KG1 (cell line): Measurements from ENCODE around the gene BRIX1.

Experiments
- DNase-seq: peaks from one replicate; lab custom pipeline; 2025; lab: John Stamatoyannopoulos, UW

BRIX1 gene

DNA sequence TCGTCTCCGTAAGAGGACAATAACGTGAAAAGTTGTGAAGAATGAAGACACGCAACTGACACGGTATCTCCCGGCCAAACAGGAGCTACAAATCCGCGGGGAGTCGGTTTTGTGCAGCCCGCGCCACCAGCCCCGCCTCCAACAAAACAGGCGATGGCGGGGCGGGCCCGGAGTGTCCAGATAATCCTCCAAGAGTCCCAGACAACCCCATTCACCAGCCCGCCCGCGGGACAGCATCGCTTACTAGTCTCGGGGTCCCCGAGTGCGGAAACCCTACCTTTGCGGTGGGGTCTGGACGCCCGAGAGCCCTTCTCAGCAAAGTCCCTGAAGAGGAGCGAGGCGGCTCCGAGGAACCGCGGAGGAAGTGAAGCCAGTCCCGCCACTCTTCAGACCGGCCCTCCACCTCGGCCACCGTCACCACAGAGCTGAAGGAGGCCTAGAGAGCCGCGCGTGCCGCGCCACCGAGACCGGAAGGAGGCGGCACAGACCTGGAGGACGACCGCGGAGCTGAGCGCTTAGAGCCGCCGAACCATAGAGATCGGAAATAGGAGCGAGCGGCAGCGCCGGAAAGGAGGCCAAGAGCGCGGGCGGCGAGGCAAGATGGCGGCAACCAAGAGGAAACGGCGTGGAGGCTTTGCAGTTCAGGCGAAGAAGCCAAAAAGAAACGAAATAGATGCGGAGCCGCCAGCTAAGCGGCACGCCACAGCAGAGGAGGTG, at the start of gene BRIX1, which contains the start of gene RAD1:
BRIX1 (plus strand) TSS at position 573 of the 717 bp plus-strand sequence; CDS start at position 601, 28 bp downstream.
RAD1 (minus strand) TSS at position 366 of the 717 bp plus-strand sequence. CDS start 612 bp downstream, outside the sequence.
- DNase-seq, result peak; percentile 83

DNA sequence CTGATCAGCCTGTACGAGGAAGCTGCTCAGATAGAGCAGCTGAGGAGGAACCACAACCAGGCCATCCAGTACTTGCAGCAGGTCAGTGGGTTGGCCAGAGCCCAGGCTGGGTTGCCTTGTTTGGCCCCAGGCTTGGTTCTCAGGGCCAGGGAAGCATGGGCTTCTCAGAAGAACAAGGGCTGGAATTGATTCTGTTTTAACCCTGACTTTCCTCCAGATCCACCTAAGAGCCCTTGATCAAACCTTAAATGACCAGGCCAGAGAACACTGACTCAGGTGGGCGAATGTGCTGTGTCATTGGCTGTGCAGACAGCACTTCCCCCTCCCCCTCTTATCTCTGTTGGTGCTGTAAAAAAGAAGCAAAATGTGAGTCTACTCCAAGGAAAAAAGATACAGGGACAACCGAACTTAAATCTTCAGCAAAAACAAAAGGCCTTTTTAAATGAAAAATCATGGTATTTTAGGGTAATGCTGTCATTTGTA, 48.5 kb upstream of the BRIX1 start:
- DNase-seq, result no peak

DNA sequence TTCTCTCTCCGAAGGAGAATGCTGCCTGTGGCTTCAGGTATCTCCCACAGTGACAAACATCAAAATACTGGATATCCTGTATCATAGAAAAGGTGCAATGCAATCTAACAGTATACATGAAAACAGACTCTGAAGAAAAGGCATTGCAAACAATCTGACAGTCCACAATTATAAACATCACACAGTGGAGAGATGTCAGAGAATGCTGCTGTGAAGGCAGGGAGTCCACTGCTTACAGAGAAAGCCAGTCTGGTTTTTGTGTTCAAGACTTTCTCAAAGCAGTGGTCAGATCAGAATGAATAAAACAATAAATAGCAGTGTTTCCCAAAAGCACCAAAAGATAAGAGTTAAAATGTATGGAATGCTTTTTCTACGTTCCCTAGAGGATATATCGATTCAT, 47.9 kb upstream of the BRIX1 start:
- no peak for DNase-seq

- DNase-seq, result no peak
These were observed 46.7 kb upstream of the BRIX1 start for GRCh38 chr5:34868791-34869190.

DNA sequence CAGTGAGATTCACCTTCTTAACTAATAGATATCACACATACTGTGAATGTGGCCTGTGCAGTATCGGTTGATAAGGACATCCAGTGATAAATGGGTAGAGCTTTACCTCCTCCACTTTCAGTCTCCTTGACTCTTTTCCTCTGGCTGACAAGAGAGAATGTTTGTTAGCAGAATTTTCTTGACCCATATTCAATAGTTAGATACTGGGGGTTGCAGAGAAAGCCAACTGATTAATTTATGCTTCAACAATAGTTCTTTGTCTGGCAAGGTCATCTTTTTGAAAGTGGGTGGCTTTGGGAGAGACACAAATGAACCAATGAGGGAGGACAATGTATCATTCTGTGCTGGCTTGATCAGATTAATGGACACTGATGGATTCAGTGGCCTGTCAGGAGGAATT, 46.3 kb upstream of the BRIX1 start:
- DNase-seq, result no peak

- DNase-seq, result no peak
These were observed 45.1 kb upstream of the BRIX1 start for GRCh38 chr5:34870382-34870781.

DNA sequence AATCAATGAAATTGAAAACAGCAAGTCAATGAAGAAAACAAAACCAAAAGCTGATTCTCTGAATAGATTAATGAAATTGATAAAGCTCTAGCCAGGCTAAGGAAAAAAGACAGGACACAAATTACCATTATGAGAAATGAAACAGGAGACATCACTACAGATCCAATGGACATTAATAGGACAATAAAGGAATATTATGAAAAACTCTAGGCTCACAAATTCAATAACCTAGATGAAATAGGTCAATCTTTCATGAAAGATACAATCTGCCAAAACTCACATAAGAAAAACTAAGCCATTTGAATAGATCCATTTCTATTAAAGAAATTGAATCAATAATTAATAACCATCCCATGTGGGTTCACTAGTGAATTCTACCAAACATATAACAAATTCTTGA, 39.2 kb upstream of the BRIX1 start:
- DNase-seq, result no peak

- DNase-seq, result no peak
These were observed 34.3 kb upstream of the BRIX1 start for GRCh38 chr5:34881246-34881645.

GRCh38 chr5:34886392-34887119, 29.0 kb upstream of the BRIX1 start:
- no peak for DNase-seq

GRCh38 chr5:34889394-34889793, 26.1 kb upstream of the BRIX1 start:
- DNase-seq, result no peak

DNA sequence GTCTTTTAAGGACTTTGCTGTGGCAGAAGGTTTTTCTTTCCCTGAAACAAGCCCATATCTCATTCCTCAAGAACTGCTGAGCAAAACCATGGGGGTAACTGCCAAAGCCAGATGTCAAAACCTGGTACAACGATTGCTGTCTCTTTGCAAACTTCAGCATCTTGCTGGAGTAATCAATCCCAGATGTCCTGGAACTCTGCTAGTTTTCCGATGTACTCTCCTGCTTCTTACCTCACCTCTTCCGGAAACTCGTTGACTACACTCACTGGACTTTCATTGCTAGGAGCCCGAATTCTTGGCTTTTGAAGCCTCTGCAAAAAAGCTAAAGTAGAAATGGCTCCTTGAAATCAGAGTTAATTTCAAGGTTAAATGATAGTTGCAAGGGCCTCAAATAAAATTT, 23.5 kb upstream of the BRIX1 start:
- DNase-seq, result no peak

GRCh38 chr5:34892414-34892813, 23.1 kb upstream of the BRIX1 start:
- no peak for DNase-seq

DNA sequence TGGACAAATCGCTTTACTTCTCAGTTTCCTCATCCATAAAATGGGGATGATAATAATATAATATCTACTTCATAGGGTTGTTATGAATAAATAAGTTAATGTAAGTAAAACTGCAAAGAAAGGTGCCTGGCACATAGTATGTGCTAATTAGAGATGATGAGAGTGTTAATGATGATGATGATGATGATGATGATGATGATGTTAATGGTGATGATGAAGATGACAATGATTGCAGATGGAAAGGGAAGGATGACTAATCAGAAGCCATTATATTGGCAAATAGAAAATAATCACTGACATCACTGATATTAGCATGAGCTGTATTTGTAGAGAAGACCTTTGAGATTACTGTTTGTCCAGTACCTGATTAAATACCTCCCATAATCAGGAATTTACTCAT, 20.8 kb upstream of the BRIX1 start:
- no peak for DNase-seq

- DNase-seq, result no peak
These were observed 19.7 kb upstream of the BRIX1 start for GRCh38 chr5:34895641-34896419.

DNA sequence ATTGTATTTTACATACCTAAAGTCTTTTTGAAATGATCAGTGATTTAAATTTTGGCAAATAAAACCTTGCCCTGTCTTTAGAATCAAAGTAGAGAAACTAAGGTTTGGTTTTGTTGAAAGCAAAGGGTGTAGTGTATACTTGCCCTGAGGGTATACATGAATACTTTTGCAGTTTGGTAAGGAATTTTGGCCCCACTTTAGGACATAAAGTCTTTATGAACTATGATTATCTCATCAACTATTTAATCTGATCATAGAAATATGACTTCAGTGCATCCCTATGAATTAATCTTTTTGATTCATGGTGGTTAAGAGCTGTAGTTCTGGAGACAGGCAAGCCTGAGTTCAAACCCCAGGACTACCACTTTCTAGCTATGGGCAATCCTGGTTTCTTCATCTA, 17.9 kb upstream of the BRIX1 start:
- DNase-seq, result no peak

- DNase-seq, result peak; percentile 43
These were observed 17.1 kb upstream of the BRIX1 start for GRCh38 chr5:34898258-34898895.

DNA sequence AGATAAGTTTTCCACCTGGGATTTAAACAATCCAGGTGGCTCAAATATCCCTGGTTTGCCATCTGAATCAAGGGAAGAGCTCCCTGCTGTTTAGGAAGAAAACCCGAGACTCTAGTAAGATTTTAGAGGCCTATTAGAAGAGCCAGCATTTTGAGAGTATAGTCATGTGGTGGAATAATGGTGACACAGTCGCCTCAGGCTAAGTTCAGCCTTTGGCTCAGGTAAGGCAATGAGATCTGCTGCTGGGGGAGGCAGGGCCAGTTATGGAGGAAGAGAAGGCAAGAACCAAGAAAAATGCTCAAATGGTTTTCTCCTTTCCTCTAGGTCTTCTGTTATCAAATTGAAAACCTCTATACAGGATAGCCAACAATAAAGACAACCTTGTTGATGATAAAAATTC, 16.4 kb upstream of the BRIX1 start:
- DNase-seq, result no peak

GRCh38 chr5:34900652-34901051, 14.9 kb upstream of the BRIX1 start:
- DNase-seq, result no peak

DNA sequence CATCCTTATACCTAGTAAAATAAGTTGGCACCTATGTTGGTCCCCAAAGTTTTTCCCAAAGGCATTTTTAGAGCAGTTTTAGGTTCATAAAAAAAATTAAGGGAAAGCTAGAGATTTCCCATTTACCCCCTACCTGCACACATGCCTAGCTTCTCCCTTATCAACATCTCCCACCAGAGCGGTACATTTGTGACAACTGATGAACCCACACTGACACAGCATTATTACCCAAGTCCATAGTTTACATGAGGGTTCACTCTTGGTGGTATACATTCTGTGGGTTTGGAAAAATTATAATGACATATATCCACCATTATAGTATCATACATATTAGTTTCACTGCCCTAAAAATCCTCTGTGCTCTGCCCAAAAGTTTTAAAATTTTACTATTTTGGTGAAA, 12.3 kb upstream of the BRIX1 start:
- DNase-seq, result no peak

DNA sequence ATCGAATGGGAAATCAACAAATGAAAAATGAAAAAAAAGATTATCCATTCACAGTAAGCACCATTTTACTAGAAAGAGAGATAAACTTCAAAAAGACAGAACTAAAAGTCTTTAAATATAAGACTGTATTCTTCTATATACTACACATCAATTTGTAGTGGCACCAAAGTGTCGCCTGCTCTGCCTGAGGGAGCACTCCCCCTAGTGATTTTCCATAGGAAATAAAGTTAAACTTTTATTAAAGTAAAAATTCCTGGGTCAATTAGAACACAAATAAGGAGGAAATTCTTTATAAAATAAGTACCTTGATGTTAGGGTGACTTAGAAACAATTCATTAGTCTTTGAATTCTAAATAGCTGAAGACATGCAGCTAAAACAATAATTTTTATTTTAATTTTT, 9.9 kb upstream of the BRIX1 start:
- no peak for DNase-seq

DNA sequence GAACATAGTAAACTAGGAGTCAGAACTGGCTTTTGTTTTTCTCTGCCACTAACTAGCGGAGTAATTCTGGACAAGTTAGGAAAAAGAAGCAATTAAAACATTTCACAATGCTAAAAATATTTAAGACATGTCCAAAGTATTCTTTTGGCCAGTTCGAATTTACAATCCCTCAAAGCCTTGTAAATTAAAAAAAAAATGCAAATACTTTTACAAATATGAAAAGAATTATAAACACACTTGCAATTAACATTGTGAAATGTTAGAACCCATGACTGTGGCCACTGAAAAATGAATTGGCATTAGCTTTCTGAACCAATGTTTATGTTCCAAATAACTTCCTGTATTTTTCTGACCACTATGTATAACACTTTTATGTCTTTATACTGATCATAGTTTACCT, 2.4 kb upstream of the BRIX1 start:
- DNase-seq, result no peak

DNA sequence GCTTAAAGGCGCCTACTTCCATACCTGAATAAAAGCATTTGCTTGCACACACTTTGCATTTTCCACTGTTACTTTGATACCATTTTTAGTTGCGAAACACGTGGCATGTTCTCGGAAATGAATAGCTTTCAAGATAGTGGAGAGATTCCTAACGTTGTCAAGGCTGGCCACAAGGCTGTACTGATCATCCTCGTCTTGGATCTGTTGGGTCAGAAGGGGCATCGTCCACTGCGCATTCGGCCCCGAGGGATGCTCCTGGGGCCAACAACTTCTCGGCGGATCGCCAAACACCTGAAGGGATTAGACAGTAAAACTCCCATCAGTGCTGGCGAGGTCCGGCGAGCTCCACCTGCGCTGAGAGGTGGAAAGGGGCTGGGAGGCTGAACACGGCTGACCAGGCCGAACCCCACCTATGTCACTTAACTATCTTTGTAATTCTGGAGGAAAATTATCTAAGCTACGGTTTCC, 806 bp upstream of the BRIX1 start:
- DNase-seq, result no peak
